Activated CD4-positive, alpha-beta T cell treated with anti-CD3 and anti-CD28 coated beads, Interleukin-10, Interleukin-2, amounts not matched to agents 100 ng/mL and 50 ng/mL, durations not matched to agents 16 hours and 8 hours (primary cell): ENCODE data around the gene PCARE.
"Not testable (repeated sequence)": the region's sequence is repeated elsewhere in the genome, so short reads cannot be mapped to it uniquely, and the experiment has no call there.

Experiments used
- DNase-seq: peaks from one replicate; pipeline ENCODE4 v3.0.0-alpha.2; 2020

The PCARE gene

GRCh38 chr2:29074411-29074810, at the start of gene PCARE:
TSS of gene PCARE (minus strand) at chr2:29074523. CDS start at chr2:29074261, 262 bp downstream.
- no peak for DNase-seq

GRCh38 chr2:29123617-29124349, 49.5 kb upstream of the PCARE start:
- peak; percentile 26 for DNase-seq

- no peak for DNase-seq
Measured at GRCh38 chr2:29120846-29121245, 46.5 kb upstream of the PCARE start.

GRCh38 chr2:29119211-29119610, 44.9 kb upstream of the PCARE start:
- no peak for DNase-seq

GRCh38 chr2:29117636-29118303, 43.4 kb upstream of the PCARE start:
- DNase-seq: no peak

- DNase-seq: peak; percentile 90
Measured at GRCh38 chr2:29115797-29116781, 41.8 kb upstream of the PCARE start.

GRCh38 chr2:29114946-29115609, 40.8 kb upstream of the PCARE start, which contains the start of gene CLIP4:
TSS of gene CLIP4 (plus strand) at chr2:29115415. CDS start at chr2:29121389, 5,974 bp downstream.
- DNase-seq: peak; percentile 63

- no peak for DNase-seq
Measured at GRCh38 chr2:29114586-29114945, 40.2 kb upstream of the PCARE start.

- no peak for DNase-seq
Measured at GRCh38 chr2:29113891-29114321, 39.6 kb upstream of the PCARE start.

GRCh38 chr2:29113027-29113686, 38.8 kb upstream of the PCARE start:
- DNase-seq: no peak

GRCh38 chr2:29112379-29112778, 38.1 kb upstream of the PCARE start:
- no peak for DNase-seq

GRCh38 chr2:29110916-29111535, 36.7 kb upstream of the PCARE start:
- peak; percentile 67 for DNase-seq

GRCh38 chr2:29109246-29109645, 34.9 kb upstream of the PCARE start:
- DNase-seq: no peak

- no peak for DNase-seq
Measured at GRCh38 chr2:29108225-29108624, 33.9 kb upstream of the PCARE start.

GRCh38 chr2:29107547-29107946, 33.2 kb upstream of the PCARE start:
- DNase-seq: not testable (repeated sequence)

GRCh38 chr2:29106980-29107388, 32.7 kb upstream of the PCARE start:
- DNase-seq: no peak

GRCh38 chr2:29106256-29106655, 31.9 kb upstream of the PCARE start:
- no peak for DNase-seq

- DNase-seq: no peak
Measured at GRCh38 chr2:29105375-29105774, 31.1 kb upstream of the PCARE start.

- DNase-seq: no peak
Measured at GRCh38 chr2:29104688-29105087, 30.4 kb upstream of the PCARE start.

- no peak for DNase-seq
Measured at GRCh38 chr2:29100564-29100963, 26.2 kb upstream of the PCARE start.

- no peak for DNase-seq
Measured at GRCh38 chr2:29097569-29097968, 23.2 kb upstream of the PCARE start.

GRCh38 chr2:29096969-29097368, 22.6 kb upstream of the PCARE start:
- no peak for DNase-seq
